ENCODE results near the gene TNFRSF13B. TPM values are rescaled to one million over a fixed set of nuclear protein-coding genes. Genes with fewer than 3 reads are reported as not detected.

Gene TNFRSF13B
- total and polyA plus RNA-seq, 10 of the 15 experiments (the other 5 are each of a cell fraction or from before 2014, with no cell fraction given), result 15.5 to 231 (median 119) TPM

DNA sequence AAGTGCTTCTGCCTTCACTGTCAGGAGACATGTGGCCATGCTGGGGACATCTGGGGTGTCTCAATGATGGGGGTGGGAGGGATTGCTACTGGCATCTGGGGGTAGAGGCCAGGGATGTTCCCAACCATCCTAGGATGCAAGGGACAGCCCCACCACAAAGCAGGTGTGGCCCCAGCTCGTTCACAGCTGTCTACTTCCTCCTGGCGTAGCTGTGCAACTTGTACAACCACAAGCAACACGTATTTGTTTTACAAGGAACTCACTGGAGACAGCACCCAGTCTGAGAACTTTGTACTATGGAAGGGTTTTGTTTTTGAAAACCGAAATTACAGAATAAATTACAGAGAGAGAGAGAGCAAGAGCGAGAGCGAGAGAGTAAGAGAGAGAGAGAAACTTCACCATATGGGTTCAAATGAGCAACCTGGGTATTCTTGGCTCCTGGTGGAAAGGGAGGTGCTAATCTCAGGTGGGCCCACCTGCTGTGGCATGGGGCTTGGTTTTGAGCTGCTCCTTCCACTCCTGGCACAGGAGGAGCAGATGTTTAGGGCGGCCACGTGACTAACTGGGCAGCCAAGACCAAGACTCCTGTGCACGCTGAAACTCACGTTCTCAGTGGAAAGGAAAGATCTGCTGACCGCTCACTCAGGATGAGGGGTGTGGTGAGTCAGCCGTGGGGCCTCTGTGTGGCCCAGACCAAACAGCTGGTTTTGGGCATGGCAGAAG, 17.5 kb upstream of the TNFRSF13B start (continued):
- TF ChIP-seq MYC (IDR thresholded peaks at IDR 0.05; ENCODE audit: insufficient read depth, insufficient read length, insufficient replicate concordance, low read length, severe bottlenecking), result no peak
- TF ChIP-seq, protein P1, sequence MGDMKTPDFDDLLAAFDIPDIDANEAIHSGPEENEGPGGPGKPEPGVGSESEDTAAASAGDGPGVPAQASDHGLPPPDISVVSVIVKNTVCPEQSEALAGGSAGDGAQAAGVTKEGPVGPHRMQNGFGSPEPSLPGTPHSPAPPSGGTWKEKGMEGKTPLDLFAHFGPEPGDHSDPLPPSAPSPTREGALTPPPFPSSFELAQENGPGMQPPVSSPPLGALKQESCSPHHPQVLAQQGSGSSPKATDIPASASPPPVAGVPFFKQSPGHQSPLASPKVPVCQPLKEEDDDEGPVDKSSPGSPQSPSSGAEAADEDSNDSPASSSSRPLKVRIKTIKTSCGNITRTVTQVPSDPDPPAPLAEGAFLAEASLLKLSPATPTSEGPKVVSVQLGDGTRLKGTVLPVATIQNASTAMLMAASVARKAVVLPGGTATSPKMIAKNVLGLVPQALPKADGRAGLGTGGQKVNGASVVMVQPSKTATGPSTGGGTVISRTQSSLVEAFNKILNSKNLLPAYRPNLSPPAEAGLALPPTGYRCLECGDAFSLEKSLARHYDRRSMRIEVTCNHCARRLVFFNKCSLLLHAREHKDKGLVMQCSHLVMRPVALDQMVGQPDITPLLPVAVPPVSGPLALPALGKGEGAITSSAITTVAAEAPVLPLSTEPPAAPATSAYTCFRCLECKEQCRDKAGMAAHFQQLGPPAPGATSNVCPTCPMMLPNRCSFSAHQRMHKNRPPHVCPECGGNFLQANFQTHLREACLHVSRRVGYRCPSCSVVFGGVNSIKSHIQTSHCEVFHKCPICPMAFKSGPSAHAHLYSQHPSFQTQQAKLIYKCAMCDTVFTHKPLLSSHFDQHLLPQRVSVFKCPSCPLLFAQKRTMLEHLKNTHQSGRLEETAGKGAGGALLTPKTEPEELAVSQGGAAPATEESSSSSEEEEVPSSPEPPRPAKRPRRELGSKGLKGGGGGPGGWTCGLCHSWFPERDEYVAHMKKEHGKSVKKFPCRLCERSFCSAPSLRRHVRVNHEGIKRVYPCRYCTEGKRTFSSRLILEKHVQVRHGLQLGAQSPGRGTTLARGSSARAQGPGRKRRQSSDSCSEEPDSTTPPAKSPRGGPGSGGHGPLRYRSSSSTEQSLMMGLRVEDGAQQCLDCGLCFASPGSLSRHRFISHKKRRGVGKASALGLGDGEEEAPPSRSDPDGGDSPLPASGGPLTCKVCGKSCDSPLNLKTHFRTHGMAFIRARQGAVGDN (IDR thresholded peaks at IDR 0.05), result peak; percentile 75
- peak; percentile 85 for TF ChIP-seq IKZF2 (IDR thresholded peaks at IDR 0.05)
- 0 out of 2 replicates have a peak, but pooled peaks have one; percentile 43 for TF ChIP-seq CHD2 (IDR thresholded peaks at IDR 0.05; ENCODE audit: borderline replicate concordance, low read depth, low read length)
- peak; percentile 43 for TF ChIP-seq NBN (IDR thresholded peaks at IDR 0.05)
- TF ChIP-seq, protein P2, sequence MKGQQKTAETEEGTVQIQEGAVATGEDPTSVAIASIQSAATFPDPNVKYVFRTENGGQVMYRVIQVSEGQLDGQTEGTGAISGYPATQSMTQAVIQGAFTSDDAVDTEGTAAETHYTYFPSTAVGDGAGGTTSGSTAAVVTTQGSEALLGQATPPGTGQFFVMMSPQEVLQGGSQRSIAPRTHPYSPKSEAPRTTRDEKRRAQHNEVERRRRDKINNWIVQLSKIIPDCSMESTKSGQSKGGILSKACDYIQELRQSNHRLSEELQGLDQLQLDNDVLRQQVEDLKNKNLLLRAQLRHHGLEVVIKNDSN (IDR thresholded peaks at IDR 0.05; ENCODE audit: borderline replicate concordance, extremely low read length, insufficient read depth, low read depth, low read length), result peak; percentile 78
- no peak for TF ChIP-seq WRNIP1 (IDR thresholded peaks at IDR 0.05; ENCODE audit: borderline replicate concordance, low read depth, low read length)
